HG03571 (cell line): ENCODE measurements around the gene PGBD5.

Experiments used
- ATAC-seq: cut with Tn5 transposase; IDR thresholded peaks from one replicate; pipeline ENCODE4 v1.9.1; 2021; ENCODE audit not compliant: unreplicated experiment

PGBD5 gene

GRCh38 chr1:230266456-230266855 is 159.7 kb downstream of the PGBD5 start:
- no peak for ATAC-seq

GRCh38 chr1:230265200-230266115 is 160.7 kb downstream of the PGBD5 start:
- no peak for ATAC-seq
